GM18507 (cell line): ENCODE results near the gene TRAM2.
A peak's percentile ranks its signal among the peaks of the same experiment; 100 is the strongest.

Experiments used
- DNase-seq: peaks from one replicate; pipeline ENCODE4 v3.0.0; 2011; ENCODE audit warnings: low read depth; ENCODE audit not compliant: insufficient read length; ENCODE audit errors: extremely low spot score
- FAIRE-seq: peaks from 2 replicates; lab custom pipeline; 2011; peaks lifted over from hg19 to GRCh38; lab: Jason Lieb, UNC

TRAM2 gene

GRCh38 chr6:52595000-52595795, 18.3 kb upstream of the TRAM2 start:
- DNase-seq (no peak), FAIRE-seq (peak; percentile 67)

GRCh38 chr6:52594221-52594620, 17.4 kb upstream of the TRAM2 start:
- no peak for DNase-seq
- FAIRE-seq: no peak

GRCh38 chr6:52591832-52592231, 15.0 kb upstream of the TRAM2 start:
- FAIRE-seq (no peak), DNase-seq (no peak)

- DNase-seq (no peak), FAIRE-seq (no peak)
These were observed 13.5 kb upstream of the TRAM2 start for GRCh38 chr6:52590152-52590891.

DNA sequence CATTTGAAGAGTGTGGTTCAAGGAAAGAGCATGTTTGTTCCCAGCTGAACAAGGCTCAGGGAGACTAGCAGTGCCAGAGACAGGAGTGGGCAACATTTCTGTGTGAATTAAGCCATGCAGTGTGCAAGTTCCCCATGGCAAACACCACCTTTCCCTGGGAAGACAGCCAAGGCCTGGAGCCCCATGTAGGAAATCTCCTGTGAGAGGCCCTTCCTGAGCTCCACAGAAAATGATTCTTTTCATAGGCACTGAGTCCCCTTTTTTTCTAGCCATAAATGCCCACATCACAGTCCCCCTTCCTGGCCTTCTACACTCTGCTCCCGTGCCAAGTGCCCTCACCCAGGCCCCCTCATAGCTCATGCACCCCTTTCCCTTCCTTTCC, 11.8 kb upstream of the TRAM2 start:
- FAIRE-seq (no peak), DNase-seq (no peak)

DNA sequence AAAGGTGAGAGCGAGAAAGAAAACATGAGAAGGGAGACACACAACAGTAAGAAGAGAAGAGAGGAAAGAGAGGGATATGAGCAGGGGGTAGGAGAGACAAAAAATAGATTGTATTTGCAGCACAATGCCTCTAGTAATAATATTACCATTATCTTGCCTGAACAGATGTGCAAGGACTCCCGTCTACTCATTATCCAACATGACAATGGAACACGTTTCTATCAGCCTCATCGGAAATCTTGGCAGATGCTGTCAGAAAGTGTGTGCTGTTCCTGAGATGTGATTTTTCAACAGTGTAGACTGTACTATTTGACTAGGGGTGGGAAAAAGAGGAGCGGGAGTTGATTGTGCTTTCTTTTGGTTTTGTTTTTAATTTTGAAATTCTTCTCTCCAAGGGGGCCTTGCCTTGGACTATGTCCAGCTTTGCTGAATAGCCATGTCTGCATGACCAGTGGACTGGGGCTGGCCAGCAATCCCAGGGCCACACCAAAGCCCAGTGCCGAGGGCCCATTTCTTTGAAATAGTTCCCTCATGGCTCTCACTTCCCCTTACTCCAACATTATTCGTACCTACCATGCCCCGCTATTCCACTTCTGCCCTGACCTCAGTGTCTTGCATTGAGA, 11.3 kb upstream of the TRAM2 start:
- DNase-seq (no peak), FAIRE-seq (no peak)

- no peak for DNase-seq
- no peak for FAIRE-seq
These were observed 10.1 kb upstream of the TRAM2 start for GRCh38 chr6:52587001-52587400.

- DNase-seq (no peak), FAIRE-seq (no peak)
These were observed 7.3 kb upstream of the TRAM2 start for GRCh38 chr6:52584203-52584602.

GRCh38 chr6:52582996-52583395, 6.1 kb upstream of the TRAM2 start:
- FAIRE-seq: no peak
- no peak for DNase-seq

- no peak for FAIRE-seq
- DNase-seq: no peak
These were observed 5.6 kb upstream of the TRAM2 start for GRCh38 chr6:52582446-52582845.

DNA sequence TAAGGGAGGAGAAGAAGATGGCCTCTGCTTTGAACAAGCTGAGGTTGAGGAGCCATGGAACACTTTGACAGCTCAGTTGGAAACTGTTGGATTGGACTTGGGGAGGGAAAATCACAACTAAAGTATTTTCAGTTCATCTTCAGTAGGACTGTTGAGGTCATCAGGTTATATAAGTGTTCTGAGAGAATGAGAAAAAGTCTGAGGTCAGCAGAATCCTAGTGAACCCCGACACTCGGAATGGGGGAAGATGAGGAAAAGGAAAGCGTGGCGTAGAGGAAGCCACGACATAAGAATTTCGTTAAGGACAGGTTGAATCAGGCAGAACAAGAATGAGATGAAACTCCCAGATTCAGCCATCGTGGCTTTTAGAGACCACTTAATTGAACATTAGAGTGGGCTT, 4.0 kb upstream of the TRAM2 start:
- no peak for DNase-seq
- no peak for FAIRE-seq

GRCh38 chr6:52579006-52579660, 2.3 kb upstream of the TRAM2 start:
- DNase-seq: no peak
- FAIRE-seq: no peak

- FAIRE-seq (no peak), DNase-seq (no peak)
These were observed 1.1 kb upstream of the TRAM2 start for GRCh38 chr6:52577778-52578463.

GRCh38 chr6:52576392-52577021, 353 bp downstream of the TRAM2 start:
- DNase-seq: peak; percentile 56
- peak; percentile 42 for FAIRE-seq

DNA sequence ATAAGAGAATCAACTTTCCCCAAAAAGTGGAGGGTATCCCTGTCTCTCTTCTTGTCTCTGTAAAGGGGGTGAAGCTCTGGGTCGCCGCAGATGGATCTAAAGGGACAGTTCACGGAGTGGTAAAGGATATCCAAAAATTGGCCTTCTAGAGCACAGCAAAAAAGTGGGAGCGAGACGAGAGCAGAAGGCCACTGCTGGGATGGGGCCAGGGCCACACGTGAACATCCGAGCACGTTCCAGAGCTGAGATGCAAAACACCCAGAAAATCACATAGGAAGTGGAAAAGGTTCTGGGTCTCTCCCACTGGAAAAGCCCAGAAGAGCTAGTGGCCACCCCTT, 837 bp downstream of the TRAM2 start:
- FAIRE-seq (no peak), DNase-seq (no peak)

- FAIRE-seq (no peak), DNase-seq (no peak)
These were observed 1.4 kb downstream of the TRAM2 start for GRCh38 chr6:52575502-52575892.

GRCh38 chr6:52574709-52575501, 2.0 kb downstream of the TRAM2 start:
- no peak for DNase-seq
- peak; percentile 78 for FAIRE-seq

DNA sequence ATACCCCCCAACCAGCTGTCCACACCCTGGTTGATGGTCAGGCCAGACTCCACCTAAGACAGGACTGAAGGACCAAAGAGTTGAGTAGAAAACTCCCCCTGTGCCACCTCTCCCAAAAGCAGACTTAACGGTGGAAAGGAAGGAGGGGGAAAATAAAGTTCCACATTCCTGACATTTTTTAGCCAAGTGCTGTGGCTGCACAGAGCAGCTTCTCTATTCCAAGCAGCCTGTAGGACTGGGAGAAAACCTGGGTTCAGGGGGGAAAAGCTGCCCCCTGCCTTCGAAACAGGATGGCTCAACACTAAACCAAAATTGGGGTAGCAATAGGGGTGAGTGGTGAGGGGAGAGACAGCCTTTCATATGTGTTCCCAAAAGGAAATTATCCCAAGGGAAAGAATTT, 3.6 kb downstream of the TRAM2 start:
- FAIRE-seq (no peak), DNase-seq (no peak)

DNA sequence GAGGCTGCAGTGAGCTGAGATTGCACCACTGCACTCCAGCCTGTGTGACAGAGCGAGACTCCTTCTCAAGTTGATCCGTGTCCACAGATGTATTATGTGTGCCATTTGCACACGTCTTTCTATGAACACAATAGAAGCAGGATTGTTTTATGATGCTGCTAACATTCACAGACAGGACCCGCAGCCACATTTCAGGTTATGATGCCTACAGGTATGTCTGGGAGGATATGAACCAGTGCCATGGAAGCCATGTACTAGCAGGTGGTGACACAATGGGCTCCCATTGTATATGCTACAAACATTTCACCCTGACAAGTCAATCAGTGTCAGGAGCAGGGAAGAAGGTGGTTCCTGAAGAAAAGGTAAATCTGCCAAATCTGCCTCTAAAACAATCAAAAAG, 4.3 kb downstream of the TRAM2 start:
- no peak for DNase-seq
- no peak for FAIRE-seq
